GM18873 (cell line): Measurements from ENCODE around the gene ANO1.

Experiments
- ATAC-seq: cut with Tn5 transposase; IDR thresholded peaks from one replicate; pipeline ENCODE4 v1.9.1; 2021; ENCODE audit warnings: mild to moderate bottlenecking, moderate library complexity, moderate number of reproducible peaks; ENCODE audit not compliant: unreplicated experiment, low FRiP score

ANO1 gene

DNA sequence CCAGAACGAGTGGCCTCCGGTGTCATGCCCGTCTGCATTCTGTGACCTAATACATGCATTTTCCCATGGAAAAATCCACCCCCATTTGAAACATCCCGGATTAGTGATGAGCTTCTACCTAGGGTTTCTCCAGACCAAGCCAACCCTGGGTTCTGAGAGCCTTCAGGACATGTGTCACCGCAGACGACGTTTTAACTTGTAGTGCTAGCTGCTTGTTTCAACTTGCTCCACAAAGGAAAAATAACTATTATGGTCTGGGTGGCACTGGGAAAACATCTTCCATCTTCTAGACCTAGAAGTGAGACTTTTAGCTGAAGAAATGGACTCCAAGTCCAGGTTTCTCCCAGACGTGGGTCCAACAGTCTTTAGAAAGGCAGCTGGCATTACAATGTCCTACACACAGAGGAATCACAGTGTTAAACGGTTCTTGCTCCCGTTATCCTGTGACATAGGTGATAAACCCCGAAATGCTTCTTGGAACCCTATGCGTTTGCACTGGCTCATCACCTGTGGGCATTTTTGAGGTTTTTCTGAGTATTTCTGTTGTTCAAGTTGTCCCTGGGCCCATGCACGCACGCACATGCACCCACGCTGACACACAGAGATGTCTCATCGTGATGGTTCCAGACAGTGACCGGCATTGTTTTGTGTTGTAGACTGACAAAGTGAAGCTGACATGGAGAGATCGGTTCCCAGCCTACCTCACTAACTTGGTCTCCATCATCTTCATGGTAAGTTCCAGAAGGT, 78.3 kb downstream of the ANO1 start:
- ATAC-seq: no peak

DNA sequence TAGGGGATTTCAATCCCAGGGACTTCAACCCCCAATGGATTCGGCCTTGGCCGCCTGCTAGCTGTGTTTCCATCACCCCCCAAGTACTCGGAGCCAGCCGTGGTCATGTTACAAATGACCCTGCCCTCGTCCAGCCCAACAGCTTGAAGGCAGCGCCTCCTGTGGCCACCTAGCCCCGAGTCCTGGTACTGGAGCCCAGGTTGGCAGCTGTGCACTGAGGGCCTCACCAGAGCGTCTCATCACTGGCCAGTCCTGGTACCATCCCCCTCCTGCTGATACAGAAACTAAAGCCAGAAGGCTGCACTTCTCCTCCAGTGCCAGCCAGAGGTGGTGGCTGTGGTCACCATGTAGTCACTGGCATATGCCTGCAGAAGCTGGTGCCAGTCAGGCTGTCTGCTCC, 80.1 kb downstream of the ANO1 start:
- ATAC-seq: no peak

DNA sequence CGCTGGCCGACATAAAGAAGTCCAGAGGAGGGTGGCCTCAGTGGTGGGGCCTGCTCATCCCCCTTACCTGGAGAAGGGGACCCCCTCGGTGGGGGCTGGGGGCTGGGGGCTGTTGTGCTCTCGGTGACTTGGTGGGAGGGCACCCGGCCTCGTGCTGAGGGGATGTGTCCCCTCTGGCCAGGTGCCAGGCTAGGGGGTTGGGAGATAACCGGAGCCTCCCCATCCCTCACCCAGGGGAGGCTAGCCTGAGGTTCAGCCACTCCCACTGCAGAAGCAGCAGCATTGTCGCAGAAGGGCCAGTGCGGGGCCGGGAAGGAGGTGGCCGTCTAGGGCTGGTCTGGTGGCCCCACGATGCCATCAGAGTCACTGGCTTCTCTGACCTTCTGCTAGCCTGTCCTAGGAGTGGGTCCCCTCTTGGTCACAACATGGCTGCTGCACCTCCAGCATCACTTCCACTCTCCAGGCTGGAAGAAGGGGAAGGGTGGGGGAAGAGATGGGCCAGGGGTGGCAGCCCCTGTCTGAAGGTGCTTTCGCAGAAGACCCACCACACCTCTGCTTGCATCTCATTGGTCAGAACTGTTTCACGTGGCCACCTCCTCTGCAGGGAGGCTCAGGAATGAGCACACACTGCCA, 80.8 kb downstream of the ANO1 start:
- no peak for ATAC-seq

DNA sequence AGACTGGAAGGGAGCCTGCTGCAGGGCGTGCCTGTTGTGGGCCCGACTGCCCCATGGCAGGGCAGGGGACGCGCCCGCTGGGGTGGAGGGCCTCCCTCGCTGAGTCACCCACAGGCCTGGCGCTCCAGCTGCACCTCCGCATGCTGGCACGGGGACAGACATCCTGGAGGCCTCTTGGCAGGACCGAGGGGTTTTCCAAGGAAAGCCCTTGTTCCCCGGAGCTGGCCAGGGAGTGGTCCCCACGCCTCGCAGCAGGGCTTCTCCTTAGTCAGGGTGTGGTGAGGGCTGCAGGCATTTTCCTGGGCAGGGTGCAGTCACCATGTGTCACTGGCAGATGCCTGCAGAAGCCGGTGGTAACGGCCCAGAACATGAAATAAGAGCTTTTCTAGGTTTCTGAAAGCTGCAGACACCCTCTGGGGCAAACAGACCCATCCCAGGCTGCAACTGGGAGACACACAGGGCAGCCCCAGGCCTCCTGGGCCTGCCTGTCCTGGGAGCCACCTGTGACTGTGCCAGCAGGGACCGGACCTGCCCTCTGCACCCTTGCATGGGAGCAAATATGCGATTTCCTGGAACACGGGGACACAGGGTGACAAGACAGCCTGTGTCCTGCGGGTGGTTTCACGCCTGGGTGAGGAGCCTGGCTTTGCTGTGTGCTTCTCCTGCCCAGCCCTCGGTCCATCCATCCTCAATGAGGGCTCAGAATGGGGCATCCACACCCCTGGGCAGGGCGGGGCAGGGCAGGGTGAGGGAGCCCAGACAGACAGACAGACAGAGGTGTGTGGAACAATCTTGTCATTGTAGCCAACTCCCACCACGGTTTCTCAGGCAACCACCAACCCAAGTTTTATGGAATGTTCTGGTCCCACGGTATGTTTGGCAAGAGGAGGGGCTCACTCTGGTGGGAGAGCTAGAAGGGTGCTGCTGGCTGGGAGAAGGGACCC, 81.8 kb downstream of the ANO1 start:
- no peak for ATAC-seq

DNA sequence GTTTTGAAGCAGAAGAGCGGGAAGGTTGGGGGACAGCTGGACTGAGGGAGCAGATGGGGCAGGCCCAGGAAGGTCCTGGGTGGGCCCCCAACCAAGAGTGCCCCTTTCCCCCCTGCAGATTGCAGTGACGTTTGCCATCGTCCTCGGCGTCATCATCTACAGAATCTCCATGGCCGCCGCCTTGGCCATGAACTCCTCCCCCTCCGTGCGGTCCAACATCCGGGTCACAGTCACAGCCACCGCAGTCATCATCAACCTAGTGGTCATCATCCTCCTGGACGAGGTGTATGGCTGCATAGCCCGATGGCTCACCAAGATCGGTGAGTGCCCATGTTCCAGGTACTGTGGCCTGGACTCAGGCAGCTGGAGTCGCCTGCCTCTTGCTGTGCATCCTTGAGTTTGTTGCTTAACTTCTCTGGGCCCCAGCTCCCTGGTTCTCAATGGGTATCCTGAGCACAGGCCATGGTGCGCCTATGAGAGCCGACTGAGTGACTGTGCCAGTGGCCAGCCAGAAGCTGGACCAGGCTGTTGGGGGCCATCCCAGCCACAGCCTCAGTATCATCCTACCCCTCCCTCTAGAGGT, 83.0 kb downstream of the ANO1 start:
- no peak for ATAC-seq

DNA sequence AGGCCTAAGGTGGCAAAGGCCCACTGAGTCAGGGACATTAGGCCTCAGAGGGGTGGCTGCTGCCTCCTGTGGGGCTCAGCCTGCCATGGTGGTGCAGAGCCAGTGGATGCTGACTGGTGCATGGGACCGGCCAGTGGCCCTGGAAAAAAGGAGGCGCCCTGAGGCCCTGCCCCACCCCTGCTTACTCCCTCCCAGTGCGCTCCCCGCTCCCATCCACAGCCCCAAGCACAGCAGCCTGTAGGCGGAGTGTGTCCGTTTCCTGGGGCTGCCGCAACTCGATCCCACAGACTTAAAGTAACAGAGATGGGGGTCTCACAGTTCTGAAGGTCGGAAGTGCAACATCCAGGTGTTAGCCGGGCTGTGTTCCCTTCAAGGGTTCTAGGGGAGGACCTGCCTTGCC, 86.6 kb downstream of the ANO1 start:
- no peak for ATAC-seq

DNA sequence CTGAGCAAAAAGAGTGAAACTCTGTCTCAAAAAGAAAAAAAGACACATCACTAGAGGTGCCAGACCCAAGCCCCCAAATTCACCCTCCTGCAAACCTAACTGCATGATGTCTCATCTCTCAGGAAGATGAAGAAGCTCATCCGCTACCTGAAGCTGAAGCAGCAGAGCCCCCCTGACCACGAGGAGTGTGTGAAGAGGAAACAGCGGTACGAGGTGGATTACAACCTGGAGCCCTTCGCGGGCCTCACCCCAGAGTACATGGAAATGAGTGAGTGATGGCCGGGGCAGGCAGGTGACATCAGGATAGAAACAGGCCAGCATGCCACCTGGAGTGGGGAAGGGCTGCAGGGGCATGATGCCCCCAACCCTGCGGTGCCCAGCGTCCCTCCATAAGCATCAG, 89.0 kb downstream of the ANO1 start:
- no peak for ATAC-seq

DNA sequence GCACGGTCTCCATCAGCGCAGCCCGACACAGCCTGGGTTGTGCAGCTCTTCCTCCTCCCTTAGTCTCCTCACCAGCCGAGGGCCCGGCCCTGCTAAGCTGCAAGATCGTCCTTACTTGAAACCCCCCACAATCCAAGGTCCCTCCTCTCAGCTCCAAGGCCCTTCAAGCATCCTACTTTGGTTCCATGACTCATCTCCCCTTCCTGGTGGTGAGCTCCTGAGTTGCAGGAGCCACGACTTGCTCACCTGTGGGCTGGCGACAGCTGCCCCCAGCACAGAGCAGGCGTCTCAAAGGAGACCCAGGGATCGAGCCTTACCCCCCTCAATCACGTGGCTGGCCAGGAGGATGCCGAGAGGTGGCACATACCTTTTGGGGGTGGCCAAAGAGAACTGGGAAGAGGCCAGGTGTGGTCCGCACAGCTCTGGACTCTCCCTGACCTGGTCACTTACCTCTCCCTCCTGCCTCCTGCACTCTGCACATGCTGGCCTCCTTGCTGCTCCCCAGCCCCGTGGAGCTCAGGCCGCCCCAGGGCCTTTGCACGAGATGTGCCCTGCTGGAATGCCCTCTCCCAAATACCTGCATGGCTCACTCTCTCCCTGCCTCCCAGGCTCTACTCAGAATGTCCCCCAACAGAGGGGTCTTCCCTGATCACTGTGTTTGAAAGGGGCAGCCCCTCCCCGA, 89.7 kb downstream of the ANO1 start:
- no peak for ATAC-seq

DNA sequence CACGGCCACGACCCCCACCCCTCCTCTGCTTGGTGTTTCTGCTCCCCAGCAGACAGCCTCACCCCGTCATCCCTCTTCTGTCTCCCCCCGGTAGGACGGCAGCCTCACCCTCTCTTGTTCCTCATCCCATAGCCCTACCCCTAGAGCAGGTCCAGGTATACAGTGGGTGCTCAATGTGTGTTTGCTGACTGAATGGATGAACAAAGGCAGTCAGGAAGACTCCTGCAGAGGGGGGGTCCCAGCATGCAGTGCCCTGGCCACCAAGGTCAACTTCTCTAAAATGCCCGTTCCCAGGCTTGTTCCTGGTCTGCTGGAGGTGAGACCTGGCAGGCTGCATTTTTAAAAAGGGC, 90.3 kb downstream of the ANO1 start:
- ATAC-seq: no peak

DNA sequence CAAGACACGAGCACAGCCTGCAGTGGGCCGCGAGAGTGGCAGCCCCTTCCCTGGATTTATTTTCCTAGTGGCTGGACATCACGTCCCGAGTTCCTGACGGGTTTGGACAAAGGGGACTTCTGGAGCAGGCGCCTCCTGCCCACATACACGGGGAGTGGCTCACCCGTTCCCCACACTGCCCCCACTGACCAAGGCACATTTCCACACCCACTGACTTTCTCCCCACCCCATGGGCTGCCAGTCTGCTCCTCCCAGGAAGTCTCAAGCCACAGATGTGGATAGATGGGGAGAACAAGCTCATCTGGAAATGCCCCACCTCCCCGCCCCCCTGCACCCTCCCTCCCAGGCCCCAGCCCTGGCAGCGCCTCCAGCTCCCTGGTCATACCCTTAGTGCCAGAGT, 91.0 kb downstream of the ANO1 start:
- ATAC-seq: no peak

DNA sequence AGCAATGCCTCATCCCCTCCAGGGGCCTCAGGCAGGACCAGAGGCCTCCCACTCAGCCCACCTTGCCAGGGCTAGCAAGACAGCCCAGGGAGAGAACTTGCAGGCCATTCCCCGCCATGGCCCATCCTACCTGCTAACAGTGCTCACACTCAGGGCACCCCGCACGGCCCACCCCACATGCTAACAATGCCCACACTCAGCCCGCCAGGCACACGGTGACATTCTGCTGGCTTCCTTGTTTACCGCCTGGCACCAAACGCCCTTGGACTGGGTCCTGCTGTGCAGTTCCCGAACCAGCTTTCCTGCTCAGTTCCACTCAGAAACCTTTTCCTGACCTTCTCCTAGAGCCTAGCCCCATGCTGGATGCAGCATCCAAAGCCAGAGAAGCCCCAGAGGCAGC, 91.5 kb downstream of the ANO1 start:
- no peak for ATAC-seq

DNA sequence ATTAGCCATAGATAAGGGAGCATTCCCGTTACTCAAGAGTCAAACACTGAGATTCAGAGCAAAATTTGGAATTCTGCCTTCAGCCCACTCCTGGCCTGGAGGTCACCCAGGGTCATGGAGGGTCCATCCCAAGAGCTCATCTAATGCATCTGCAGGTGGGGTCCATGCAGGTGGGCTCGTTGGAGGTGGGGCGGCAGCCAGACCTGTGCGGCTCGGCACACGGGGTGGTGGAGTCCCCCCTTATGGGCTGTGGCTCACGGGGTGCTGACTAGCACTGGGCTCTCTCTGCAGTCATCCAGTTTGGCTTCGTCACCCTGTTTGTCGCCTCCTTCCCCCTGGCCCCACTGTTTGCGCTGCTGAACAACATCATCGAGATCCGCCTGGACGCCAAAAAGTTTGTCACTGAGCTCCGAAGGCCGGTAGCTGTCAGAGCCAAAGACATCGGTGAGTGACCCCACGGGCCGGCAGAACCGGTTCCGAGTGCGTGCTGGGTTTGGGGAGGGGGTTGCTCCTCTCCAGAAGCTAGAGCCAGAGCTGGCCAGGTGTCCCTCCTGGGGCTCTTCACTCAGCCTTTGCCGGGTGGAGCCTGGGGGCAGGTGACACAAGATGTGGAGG, 92.6 kb downstream of the ANO1 start:
- ATAC-seq: no peak

DNA sequence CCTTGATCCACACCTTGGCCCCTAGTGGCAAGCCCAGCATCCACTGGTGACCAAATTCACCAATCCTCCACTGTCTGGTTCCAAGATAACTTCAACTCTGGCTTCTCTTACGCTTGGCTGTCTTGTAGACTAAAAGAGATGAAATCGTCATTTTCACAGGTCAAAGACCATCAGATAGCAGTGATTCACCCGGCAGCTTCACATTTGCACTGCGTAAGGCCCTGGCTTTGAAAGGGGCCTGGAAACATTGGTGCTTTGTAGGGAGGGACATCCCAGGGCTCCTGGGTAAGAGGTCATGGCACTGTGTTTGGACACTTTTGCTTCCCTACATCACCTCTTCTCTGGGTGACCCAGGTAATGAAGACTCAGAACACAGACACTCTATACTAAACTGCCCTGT, 94.9 kb downstream of the ANO1 start:
- ATAC-seq: no peak

DNA sequence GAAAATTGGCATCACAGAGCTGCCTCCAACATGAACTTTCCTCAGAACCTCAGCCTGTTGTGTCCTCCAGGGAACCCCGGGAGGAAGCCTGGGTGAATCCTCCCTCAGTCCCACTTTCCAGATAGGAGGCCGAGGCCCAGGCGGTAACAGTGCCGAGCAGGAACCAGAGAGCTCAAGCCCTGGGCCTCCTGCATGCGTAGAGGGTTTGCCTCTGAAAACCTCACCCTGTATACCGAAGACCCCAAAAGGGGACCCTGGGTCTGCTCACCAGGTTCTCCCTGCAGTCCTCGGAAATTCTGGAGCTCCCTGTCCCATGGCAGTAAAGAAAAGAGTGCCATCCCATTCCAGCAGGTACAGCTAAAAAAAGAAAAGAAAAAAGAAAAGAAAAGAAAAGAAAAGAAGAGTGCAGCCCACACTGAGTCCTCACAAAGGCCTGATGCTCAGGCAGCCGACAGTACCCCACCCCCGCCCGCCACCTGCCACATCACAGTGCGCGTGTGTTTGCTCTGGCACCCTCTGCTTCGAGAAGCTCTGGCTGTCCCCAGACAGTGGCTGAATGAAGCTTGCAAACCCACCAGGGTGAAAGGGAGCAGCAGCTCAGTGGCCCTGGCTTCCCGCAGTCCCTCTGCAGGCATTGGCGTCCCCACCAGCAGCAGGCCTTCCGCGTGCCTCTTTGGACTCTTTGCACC, 96.6 kb downstream of the ANO1 start:
- ATAC-seq: no peak

DNA sequence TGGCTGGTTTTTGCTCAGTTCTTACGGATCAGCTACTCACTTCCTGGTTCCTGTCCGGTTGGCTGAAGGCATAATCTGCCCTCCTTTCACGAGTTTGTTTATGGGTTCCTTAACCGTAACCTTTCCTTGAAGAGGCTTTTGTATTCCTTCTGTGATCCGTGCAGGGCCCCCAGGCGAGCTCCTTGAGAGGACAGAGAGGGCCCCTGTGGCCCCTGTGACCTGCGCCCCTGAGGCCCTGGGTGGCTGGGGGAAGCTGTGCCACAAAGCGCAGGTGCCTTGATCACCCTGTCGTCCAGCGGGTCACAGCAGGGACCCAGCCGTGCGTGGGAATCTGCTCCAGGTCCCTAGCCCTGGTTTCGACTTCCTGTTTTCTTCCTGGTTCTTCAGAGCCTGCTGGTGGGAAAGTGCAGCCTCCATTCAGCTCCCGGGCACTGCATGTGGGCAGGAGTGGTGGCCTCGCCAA, 97.2 kb downstream of the ANO1 start:
- no peak for ATAC-seq

DNA sequence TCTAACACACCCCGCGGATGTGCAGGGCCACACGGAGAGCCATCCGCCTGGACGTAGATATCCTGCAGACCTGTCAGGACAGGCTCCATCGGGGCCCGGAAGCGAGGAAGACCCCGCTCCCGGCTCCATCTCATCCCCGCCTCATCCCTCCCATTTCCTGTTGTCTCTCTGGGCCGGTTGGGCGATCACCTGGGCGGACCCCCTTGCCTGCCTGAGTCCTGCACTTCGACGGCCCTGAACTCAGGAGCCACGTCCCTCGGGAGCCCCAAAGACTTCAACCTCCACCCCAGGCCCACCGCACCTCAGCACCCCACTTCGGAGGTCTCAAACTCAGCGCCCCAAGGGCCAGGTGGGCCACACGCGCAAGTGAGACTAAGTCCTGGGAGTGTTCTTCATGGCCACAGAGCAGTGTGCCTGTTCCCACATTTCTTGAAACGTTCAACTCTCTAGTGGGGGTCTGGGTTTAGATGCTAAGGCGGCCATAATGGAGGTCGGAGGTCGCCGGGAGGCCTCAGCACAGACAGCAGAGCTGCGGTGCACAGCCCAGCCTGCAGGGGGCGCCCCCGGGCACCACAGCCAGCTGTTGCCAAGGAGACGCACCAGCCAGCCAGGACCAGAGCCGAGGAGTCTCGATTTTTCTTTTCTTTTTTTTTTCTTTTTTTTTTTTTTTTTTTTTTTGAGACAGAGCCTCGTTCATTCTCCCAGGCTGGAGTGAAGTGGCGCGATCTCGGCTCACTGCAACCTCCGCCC, 99.0 kb downstream of the ANO1 start:
- ATAC-seq: no peak

DNA sequence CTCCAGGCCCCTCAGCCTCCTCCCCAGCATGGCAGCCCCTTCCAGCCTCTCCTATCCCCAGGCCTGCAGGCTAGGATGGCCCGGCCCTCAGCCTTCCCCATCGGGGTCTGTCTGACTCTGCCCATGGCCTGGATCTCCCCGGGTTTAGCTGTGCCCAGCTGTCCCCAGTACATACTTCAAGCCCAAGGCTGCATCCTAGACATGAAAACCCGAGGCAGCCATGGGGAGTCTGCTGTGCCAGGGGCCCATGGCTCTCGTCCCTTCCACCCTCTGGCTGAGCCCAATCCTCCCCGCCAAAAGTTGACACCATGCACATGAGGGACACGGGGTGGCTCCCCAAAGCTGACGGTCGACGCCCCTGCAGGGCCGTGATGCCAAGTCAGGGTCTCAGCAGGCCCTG, 102.8 kb downstream of the ANO1 start:
- no peak for ATAC-seq

DNA sequence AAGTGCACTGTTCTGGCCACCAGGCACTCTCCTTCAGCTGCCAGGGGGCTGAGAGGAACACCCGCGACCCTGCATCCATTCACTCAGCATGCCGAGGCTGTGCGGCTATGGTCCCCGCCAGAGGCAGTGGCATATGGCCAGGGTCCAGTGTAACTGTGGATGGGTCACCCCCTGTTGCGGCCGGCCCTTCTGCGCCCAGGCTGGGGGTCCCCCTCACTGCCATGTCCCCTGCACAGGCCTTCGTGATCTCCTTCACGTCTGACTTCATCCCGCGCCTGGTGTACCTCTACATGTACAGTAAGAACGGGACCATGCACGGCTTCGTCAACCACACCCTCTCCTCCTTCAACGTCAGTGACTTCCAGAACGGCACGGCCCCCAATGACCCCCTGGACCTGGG, 104.1 kb downstream of the ANO1 start:
- ATAC-seq: no peak

DNA sequence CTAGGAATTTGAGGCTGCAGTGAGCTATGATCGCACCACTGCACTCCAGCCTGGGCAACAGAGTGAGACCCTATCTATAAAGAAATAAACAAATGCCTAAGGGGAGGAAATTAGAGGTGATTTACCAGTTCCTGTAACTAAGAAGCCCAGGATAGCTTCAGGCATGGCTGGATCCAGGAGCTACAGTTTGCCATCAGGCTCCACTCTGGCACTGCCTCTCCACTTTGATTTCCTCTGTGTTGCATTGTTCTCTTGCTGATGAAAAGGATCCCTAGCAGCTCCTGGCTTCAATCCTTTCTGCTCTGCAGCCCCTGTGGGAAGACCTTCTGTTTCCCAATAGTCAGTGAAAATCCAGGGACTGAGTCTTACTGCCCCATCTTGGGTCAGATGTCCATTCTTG, 104.9 kb downstream of the ANO1 start:
- ATAC-seq: no peak
